ENCODE results near the gene AJUBA.
"Not testable (repeated sequence)": the region's sequence is repeated elsewhere in the genome, so short reads cannot be mapped to it uniquely, and the experiment has no call there.

AJUBA gene

GRCh38 chr14:23006188-23006534, 23.8 kb upstream of the AJUBA start:
- no peak for DNase-seq (ENCODE audit: low read depth in 2 of 2)

GRCh38 chr14:23005451-23006187, 23.3 kb upstream of the AJUBA start:
- no peak for DNase-seq (ENCODE audit: low read depth in 2 of 2)

- DNase-seq (ENCODE audit: low read depth in 2 of 2) = not testable (repeated sequence)
Measured at GRCh38 chr14:23004274-23004673, 21.9 kb upstream of the AJUBA start.

GRCh38 chr14:23002592-23002991, 20.2 kb upstream of the AJUBA start:
- no peak for DNase-seq (ENCODE audit: low read depth in 2 of 2)

GRCh38 chr14:23000860-23001259, 18.5 kb upstream of the AJUBA start:
- no peak for DNase-seq (ENCODE audit: low read depth in 2 of 2)

- DNase-seq (ENCODE audit: low read depth in 2 of 2) = no peak
Measured at GRCh38 chr14:22998329-22999012, 16.1 kb upstream of the AJUBA start.

GRCh38 chr14:22997676-22998323, 15.4 kb upstream of the AJUBA start:
- DNase-seq (ENCODE audit: low read depth in 2 of 2) = no peak

GRCh38 chr14:22996768-22997654, 14.7 kb upstream of the AJUBA start:
- DNase-seq (ENCODE audit: low read depth in 2 of 2) = no peak

- DNase-seq (ENCODE audit: low read depth in 2 of 2) = no peak
Measured at GRCh38 chr14:22995889-22996625, 13.7 kb upstream of the AJUBA start.

- no peak for DNase-seq (ENCODE audit: low read depth in 2 of 2)
Measured at GRCh38 chr14:22994762-22995275, 12.5 kb upstream of the AJUBA start.

- no peak for DNase-seq (ENCODE audit: low read depth in 2 of 2)
Measured at GRCh38 chr14:22993517-22993916, 11.2 kb upstream of the AJUBA start.

- DNase-seq (ENCODE audit: low read depth in 2 of 2) = no peak
Measured at GRCh38 chr14:22991852-22992251, 9.5 kb upstream of the AJUBA start.

GRCh38 chr14:22987291-22987690, 4.9 kb upstream of the AJUBA start:
- no peak for DNase-seq (ENCODE audit: low read depth in 2 of 2)

- DNase-seq (ENCODE audit: low read depth in 2 of 2) = peak; percentile 76 to 86
Measured at GRCh38 chr14:22986508-22987054, 4.2 kb upstream of the AJUBA start.

GRCh38 chr14:22985894-22986507, 3.6 kb upstream of the AJUBA start:
- no peak for DNase-seq (ENCODE audit: low read depth in 2 of 2)

- no peak for DNase-seq (ENCODE audit: low read depth in 2 of 2)
Measured at GRCh38 chr14:22984959-22985658, 2.8 kb upstream of the AJUBA start.

- DNase-seq (ENCODE audit: low read depth in 2 of 2) = no peak
Measured at GRCh38 chr14:22981876-22982476, 375 bp downstream of the AJUBA start.

GRCh38 chr14:22981090-22981875, 1.1 kb downstream of the AJUBA start:
- DNase-seq (ENCODE audit: low read depth in 2 of 2) = no peak

Measured in stimulated activated CD4-positive, alpha-beta T cell treated with anti-CD3 and anti-CD28 coated beads, Interleukin-15, amount 100 ng/mL, for 48 hours (primary cell).